ENCODE results near the gene LELP1. TPM values are rescaled to one million over a fixed set of nuclear protein-coding genes. Genes with fewer than 3 reads are reported as not detected.

The LELP1 gene
- total and polyA plus RNA-seq, 2 of the 13 experiments (the other 11 are each of a cell fraction or from before 2014, with no cell fraction given) = not detected

- TF ChIP-seq, protein P1, sequence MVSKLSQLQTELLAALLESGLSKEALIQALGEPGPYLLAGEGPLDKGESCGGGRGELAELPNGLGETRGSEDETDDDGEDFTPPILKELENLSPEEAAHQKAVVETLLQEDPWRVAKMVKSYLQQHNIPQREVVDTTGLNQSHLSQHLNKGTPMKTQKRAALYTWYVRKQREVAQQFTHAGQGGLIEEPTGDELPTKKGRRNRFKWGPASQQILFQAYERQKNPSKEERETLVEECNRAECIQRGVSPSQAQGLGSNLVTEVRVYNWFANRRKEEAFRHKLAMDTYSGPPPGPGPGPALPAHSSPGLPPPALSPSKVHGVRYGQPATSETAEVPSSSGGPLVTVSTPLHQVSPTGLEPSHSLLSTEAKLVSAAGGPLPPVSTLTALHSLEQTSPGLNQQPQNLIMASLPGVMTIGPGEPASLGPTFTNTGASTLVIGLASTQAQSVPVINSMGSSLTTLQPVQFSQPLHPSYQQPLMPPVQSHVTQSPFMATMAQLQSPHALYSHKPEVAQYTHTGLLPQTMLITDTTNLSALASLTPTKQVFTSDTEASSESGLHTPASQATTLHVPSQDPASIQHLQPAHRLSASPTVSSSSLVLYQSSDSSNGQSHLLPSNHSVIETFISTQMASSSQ (IDR thresholded peaks at IDR 0.05; ENCODE audit: low read depth) = no peak
- TF ChIP-seq, protein P1 (CRISPR knock-in tag; IDR thresholded peaks at IDR 0.05; ENCODE audit: borderline replicate concordance) = no peak
- TF ChIP-seq NPAS2 (CRISPR knock-in tag; IDR thresholded peaks at IDR 0.05; ENCODE audit: borderline replicate concordance) (no peak), ZNF296 (CRISPR knock-in tag; conservative IDR thresholded peaks at IDR 0.05) (no peak), ZNF619 (CRISPR knock-in tag; IDR thresholded peaks at IDR 0.05) (no peak), ZFP36L1 (CRISPR knock-in tag; IDR thresholded peaks at IDR 0.05) (no peak), ZBTB7A (CRISPR knock-in tag; IDR thresholded peaks at IDR 0.05) (no peak), RBM22 (optimal IDR thresholded peaks at IDR 0.05; ENCODE audit: low read length) (no peak), NFKBIZ (CRISPR knock-in tag; IDR thresholded peaks at IDR 0.05) (no peak)
Measured at GRCh38 chr1:153251988-153252387, 48.8 kb downstream of the LELP1 start (continued).

GRCh38 chr1:153253076-153253475, 49.8 kb downstream of the LELP1 start:
- BruUV-seq (replicated peaks) = no TSS peak
- FAIRE-seq (no peak), ATAC-seq (no peak), DNase-seq (ENCODE audit: low spot score) (no peak)
- no peak overlapping the region for H2AFZ ChIP-seq (ENCODE audit: low read length)
- H4K20me1 ChIP-seq (ENCODE audit: insufficient read depth, low read length) = no peaks in the 10 kb centered on the region
- intact Hi-C loops (cut with micrococcal nuclease; ENCODE audit: unreplicated experiment) (no loop called here), in situ Hi-C loops (cut with HindIII; ENCODE audit: extremely low pct_ligation_motif_present, low pct_unique_long_range_greater_than_20kb) (no loop called here)
- H3K27me3 ChIP-seq (ENCODE audit: control insufficient read depth in 1 of 2, insufficient read depth in 2 of 2, low read length in 2 of 2) = no peaks in the 10 kb centered on the region
- no peaks in the 10 kb centered on the region for H3K9me3 ChIP-seq (ENCODE audit: low read length)
- TF ChIP-seq, protein P2, sequence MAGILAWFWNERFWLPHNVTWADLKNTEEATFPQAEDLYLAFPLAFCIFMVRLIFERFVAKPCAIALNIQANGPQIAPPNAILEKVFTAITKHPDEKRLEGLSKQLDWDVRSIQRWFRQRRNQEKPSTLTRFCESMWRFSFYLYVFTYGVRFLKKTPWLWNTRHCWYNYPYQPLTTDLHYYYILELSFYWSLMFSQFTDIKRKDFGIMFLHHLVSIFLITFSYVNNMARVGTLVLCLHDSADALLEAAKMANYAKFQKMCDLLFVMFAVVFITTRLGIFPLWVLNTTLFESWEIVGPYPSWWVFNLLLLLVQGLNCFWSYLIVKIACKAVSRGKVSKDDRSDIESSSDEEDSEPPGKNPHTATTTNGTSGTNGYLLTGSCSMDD (CRISPR knock-in tag; IDR thresholded peaks at IDR 0.05) = no peak
- no peak for TF ChIP-seq ZNF780A (CRISPR knock-in tag; IDR thresholded peaks at IDR 0.05)
- TF ChIP-seq ZBTB7B (CRISPR knock-in tag; IDR thresholded peaks at IDR 0.05) = no peak
- TF ChIP-seq BRD4 (CRISPR knock-in tag; IDR thresholded peaks at IDR 0.05) = no peak
- no peak for TF ChIP-seq ZNF614 (CRISPR knock-in tag; IDR thresholded peaks at IDR 0.05; ENCODE audit: borderline replicate concordance)
- TF ChIP-seq, protein P3, sequence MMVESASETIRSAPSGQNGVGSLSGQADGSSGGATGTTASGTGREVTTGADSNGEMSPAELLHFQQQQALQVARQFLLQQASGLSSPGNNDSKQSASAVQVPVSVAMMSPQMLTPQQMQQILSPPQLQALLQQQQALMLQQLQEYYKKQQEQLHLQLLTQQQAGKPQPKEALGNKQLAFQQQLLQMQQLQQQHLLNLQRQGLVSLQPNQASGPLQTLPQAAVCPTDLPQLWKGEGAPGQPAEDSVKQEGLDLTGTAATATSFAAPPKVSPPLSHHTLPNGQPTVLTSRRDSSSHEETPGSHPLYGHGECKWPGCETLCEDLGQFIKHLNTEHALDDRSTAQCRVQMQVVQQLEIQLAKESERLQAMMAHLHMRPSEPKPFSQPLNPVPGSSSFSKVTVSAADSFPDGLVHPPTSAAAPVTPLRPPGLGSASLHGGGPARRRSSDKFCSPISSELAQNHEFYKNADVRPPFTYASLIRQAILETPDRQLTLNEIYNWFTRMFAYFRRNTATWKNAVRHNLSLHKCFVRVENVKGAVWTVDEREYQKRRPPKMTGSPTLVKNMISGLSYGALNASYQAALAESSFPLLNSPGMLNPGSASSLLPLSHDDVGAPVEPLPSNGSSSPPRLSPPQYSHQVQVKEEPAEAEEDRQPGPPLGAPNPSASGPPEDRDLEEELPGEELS (CRISPR knock-in tag; IDR thresholded peaks at IDR 0.05) = no peak
- TF ChIP-seq ZSCAN22 (CRISPR knock-in tag; IDR thresholded peaks at IDR 0.05) = no peak
- TF ChIP-seq SNAI1 (CRISPR knock-in tag; IDR thresholded peaks at IDR 0.05; ENCODE audit: borderline replicate concordance) = no peak
- WGBS (ENCODE audit: low lambda C conversion rate) = 4% methylated on average over 2 of the region's 2 CpGs
- H3K4me3 ChIP-seq (replicated peaks in 1 of 3; ENCODE audit: insufficient read depth in 1 of 3, low read depth in 2 of 3, low read length in 3 of 3) = no peak overlapping the region
- no peaks in the 10 kb centered on the region for H3K4me1 ChIP-seq (ENCODE audit: insufficient read depth, low read length)
- H3K27ac ChIP-seq (ENCODE audit: extremely low read length, insufficient read depth, low read length) = no peak overlapping the region
- H3K79me2 ChIP-seq (ENCODE audit: insufficient read depth, low read length) = no peaks in the 10 kb centered on the region
- ChIA-PET CTCF (ENCODE audit: low intra/inter-chr PET ratio, low total read pairs) (no interaction called here), POLR2A (no interaction called here)
- no peaks in the 10 kb centered on the region for H3K36me3 ChIP-seq (replicated peaks in 1 of 2; ENCODE audit: control insufficient read depth in 1 of 2, insufficient read depth in 2 of 2, low read length in 2 of 2)
- no peak overlapping the region for H3K9ac ChIP-seq (ENCODE audit: insufficient read depth, low read depth, low read length)
- no peak overlapping the region for H3K4me2 ChIP-seq (ENCODE audit: low read depth, low read length)

Measured in HepG2 (cell line).